Calu3 (cell line): ENCODE data around the gene FRY. TPM values are rescaled to one million over a fixed set of nuclear protein-coding genes. Genes with fewer than 3 reads are reported as not detected.

Experiments used
- BruUV-seq: library from RNA; stranded (reverse); fragments of 400-500 nt; replicated peaks from 2 replicates; lab custom pipeline; 2021; lab: Mats Ljungman, UMichigan
- CTCF ChIA-PET: fragments of 300-600 bp; sonication (Branson Sonifier 250); formaldehyde crosslinking; loops from one replicate; lab custom pipeline; 2022; ENCODE audit warnings: antibody characterized with exemption; lab: Charles Lee
- DNase-seq: peaks from one replicate; pipeline ENCODE4 v3.0.0; 2022
- H3K27ac Mint-ChIP-seq: one replicate; pipeline ENCODE4 v1.8.0; 2022; ENCODE audit warnings: mixed read lengths; ENCODE audit not compliant: unreplicated experiment
- H3K27me3 Mint-ChIP-seq: one replicate; pipeline ENCODE4 v1.8.0; 2022; ENCODE audit warnings: mixed read lengths; ENCODE audit not compliant: unreplicated experiment
- H3K36me3 Mint-ChIP-seq: one replicate; pipeline ENCODE4 v1.8.0; 2022; ENCODE audit warnings: mild to moderate bottlenecking, moderate library complexity, mixed read lengths; ENCODE audit not compliant: insufficient read depth, unreplicated experiment
- H3K4me1 Mint-ChIP-seq: one replicate; pipeline ENCODE4 v1.8.0; 2022; ENCODE audit warnings: mild to moderate bottlenecking, low read depth, mixed read lengths; ENCODE audit not compliant: unreplicated experiment
- H3K4me3 Mint-ChIP-seq: one replicate; pipeline ENCODE4 v1.8.0; 2022; ENCODE audit warnings: mild to moderate bottlenecking, low read depth, moderate library complexity, mixed read lengths; ENCODE audit not compliant: unreplicated experiment
- H3K9me3 Mint-ChIP-seq: one replicate; pipeline ENCODE4 v1.8.0; 2022; ENCODE audit warnings: low read depth, mixed read lengths; ENCODE audit not compliant: unreplicated experiment
- intact Hi-C: fragments of 100-400 bp; cut with micrococcal nuclease; formaldehyde crosslinking; loops from one replicate; pipeline ENCODE4 v1.10.0; 2022; ENCODE audit not compliant: unreplicated experiment
- total RNA-seq: library from RNA; stranded (reverse); gene quantifications from 2 replicates; pipeline ENCODE4 v1.2.3, GENCODE V29; 2022
- TF ChIP-seq, protein P1 (sequence below): fragments of 200-600 bp; IDR thresholded peaks from one replicate; pipeline ENCODE4 v1.8.0; 2022; ENCODE audit warnings: antibody characterized with exemption; ENCODE audit not compliant: unreplicated experiment

The FRY gene
- total RNA-seq, 1 experiment from 2014 or later, result 6.2 TPM

DNA sequence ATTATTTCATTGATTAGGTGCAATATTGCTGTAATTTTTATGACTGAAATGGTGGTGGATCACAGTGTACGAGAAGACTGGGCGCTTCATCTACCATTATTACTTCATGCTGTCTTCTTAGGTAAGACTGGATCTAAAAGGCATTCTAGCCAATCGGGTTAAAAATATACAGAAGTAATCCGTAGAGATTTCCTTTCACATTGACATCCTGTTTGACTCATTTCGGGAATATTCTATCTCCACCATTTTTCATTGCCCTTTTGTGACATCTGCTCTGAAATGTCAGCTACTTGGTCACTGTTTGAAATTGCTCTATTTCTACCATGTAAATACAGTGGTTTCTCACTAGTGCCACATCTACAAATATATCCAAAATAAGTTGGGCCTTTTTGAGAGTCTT, 193.3 kb downstream of the FRY start:
- DNase-seq, result no peak
- CTCF ChIA-PET, result no interaction called here
- Mint-ChIP-seq H3K4me1 (no peaks in the 10 kb centered on the region), H3K27me3 (no peaks in the 10 kb centered on the region), H3K9me3 (no peaks in the 10 kb centered on the region), H3K36me3 (no peaks in the 10 kb centered on the region), H3K4me3 (no peak overlapping the region), H3K27ac (no peak overlapping the region)
- BruUV-seq, result no TSS peak
- intact Hi-C loops, result no loop called here
- TF ChIP-seq, protein P1, sequence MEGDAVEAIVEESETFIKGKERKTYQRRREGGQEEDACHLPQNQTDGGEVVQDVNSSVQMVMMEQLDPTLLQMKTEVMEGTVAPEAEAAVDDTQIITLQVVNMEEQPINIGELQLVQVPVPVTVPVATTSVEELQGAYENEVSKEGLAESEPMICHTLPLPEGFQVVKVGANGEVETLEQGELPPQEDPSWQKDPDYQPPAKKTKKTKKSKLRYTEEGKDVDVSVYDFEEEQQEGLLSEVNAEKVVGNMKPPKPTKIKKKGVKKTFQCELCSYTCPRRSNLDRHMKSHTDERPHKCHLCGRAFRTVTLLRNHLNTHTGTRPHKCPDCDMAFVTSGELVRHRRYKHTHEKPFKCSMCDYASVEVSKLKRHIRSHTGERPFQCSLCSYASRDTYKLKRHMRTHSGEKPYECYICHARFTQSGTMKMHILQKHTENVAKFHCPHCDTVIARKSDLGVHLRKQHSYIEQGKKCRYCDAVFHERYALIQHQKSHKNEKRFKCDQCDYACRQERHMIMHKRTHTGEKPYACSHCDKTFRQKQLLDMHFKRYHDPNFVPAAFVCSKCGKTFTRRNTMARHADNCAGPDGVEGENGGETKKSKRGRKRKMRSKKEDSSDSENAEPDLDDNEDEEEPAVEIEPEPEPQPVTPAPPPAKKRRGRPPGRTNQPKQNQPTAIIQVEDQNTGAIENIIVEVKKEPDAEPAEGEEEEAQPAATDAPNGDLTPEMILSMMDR, result no peak

DNA sequence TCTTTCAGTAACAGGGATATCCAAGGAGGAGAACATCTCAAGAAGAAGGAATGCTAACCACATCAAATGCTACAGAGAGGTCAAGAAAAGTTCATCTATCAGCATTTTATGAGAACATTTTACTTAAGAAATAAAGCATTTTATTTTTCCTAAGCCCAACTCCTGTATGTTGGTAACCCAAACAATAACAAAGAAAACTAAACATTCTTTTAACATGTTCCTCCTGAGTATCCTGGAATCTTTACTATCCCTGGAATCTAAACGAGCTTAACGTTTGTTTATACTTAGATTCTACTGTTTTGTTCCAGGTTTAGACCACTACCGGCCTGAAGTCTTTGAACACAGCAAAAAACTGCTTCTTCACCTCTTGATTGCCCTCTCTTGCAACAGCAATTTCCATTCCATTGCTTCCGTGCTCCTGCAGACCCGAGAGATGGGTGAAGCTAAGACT, 193.9 kb downstream of the FRY start:
- Mint-ChIP-seq H3K4me3 (no peak overlapping the region), H3K27ac (no peak overlapping the region), H3K4me1 (no peaks in the 10 kb centered on the region), H3K36me3 (no peaks in the 10 kb centered on the region), H3K27me3 (no peaks in the 10 kb centered on the region), H3K9me3 (no peaks in the 10 kb centered on the region)
- no TSS peak for BruUV-seq
- TF ChIP-seq, protein P1, result no peak
- intact Hi-C loops, result no loop called here
- DNase-seq, result no peak
- CTCF ChIA-PET, result no interaction called here

DNA sequence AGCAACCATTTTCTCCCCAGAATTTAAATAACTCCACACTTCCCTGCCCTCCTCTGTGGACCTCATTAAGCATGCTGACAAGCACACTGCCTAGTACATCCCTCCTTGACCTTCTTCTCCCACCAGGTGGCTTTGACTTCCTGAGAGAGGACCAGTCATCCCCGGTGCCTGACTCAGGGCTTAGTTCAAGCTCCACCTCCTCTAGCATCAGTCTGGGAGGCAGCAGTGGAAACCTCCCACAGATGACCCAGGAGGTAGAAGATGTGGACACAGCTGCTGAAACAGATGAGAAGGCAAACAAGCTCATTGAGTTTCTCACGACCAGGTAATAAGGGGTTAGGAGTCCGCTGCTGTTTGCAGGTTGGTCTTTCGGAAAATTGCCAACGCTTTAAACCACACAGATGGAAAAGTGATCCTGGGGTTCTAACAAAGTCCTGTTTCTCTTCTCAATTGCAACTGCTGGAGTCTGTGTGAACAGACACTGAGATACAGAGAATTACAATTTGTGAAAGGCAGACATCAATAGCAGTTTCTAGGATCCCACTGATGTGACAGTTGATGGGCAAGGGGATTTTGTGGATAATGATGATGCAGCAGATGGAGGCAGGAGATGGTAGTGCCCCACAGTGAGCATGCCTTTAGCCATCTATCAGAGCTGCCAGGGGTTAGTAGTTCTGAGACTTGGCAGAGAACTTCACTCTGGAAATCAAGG, 196.9 kb downstream of the FRY start:
- no peak for DNase-seq

DNA sequence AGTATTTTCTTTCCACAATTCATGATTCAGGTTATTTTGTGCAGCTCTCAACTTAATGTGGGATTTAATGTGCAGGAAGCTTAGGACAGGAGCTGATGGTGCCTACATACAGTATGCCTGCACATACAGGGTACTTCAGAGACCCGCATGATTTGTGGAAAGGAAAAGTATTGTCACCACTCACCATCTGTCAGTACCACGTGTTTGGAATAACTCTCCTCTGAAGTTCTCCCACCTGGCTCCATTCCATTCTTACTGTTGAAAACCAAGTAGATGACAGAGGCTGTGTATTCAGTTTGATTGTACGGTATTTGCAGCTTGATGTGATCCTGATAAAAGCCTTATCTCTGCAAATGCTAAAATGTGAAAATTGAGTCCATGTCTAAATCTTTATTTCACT, 197.9 kb downstream of the FRY start:
- H3K4me3 Mint-ChIP-seq, result no peak overlapping the region
- intact Hi-C loops, result no loop called here
- BruUV-seq, result no TSS peak
- no peaks in the 10 kb centered on the region for H3K4me1 Mint-ChIP-seq
- H3K27ac Mint-ChIP-seq, result no peak overlapping the region
- H3K36me3 Mint-ChIP-seq, result no peaks in the 10 kb centered on the region
- no peaks in the 10 kb centered on the region for H3K27me3 Mint-ChIP-seq
- TF ChIP-seq, protein P1, result no peak
- no peak for DNase-seq
- CTCF ChIA-PET, result no interaction called here
- no peaks in the 10 kb centered on the region for H3K9me3 Mint-ChIP-seq

More for the DNA sequence above, 196.9 kb downstream of the FRY start:
- BruUV-seq, result no TSS peak
- Mint-ChIP-seq H3K9me3 (no peaks in the 10 kb centered on the region), H3K27me3 (no peaks in the 10 kb centered on the region), H3K36me3 (no peaks in the 10 kb centered on the region), H3K4me3 (no peak overlapping the region), H3K4me1 (no peaks in the 10 kb centered on the region), H3K27ac (no peak overlapping the region)
- TF ChIP-seq, protein P1, result no peak
- CTCF ChIA-PET, result no interaction called here
- intact Hi-C loops, result no loop called here
